Keratinocyte (primary cell): ENCODE results near the gene NFATC2. TPM values are rescaled to one million over a fixed set of nuclear protein-coding genes. Genes with fewer than 3 reads are reported as not detected.

Experiments
- DNase-seq: peaks from one replicate; pipeline ENCODE4 v3.0.0-alpha.2; 2011; ENCODE audit warnings: low read depth, missing footprints, low spot score
- FAIRE-seq: peaks from 2 replicates; lab custom pipeline; 2011; peaks lifted over from hg19 to GRCh38; lab: Jason Lieb, UNC
- H2AFZ ChIP-seq: 2 replicates; pipeline ENCODE4 v1.6.0; 2012; ENCODE audit warnings: low read length, control low read depth, inconsistent platforms; ENCODE audit not compliant: control insufficient read depth
- H3K27ac ChIP-seq: 2 replicates; pipeline ENCODE4 v1.5.1; 2011; ENCODE audit warnings: low read length; ENCODE audit not compliant: control insufficient read depth, insufficient read depth
- H3K27me3 ChIP-seq: 3 replicates; pipeline ENCODE4 v1.6.0; 2011; ENCODE audit warnings: low read length; ENCODE audit not compliant: control insufficient read depth, insufficient read depth; ENCODE audit errors: extremely low read depth
- H3K36me3 ChIP-seq, 2 experiments: 2 replicates in 1 of 2; 3 replicates in 1 of 2; pipeline ENCODE4 v1.5.1; 2011; ENCODE audit warnings: low read length in 2 of 2, mild to moderate bottlenecking in 1 of 2; ENCODE audit not compliant: control insufficient read depth in 2 of 2, insufficient read depth in 2 of 2; ENCODE audit errors: extremely low read depth in 1 of 2
- H3K4me1 ChIP-seq: 3 replicates; pipeline ENCODE4 v1.5.1; 2011; ENCODE audit warnings: low read length; ENCODE audit not compliant: control insufficient read depth, insufficient read depth; ENCODE audit errors: extremely low read depth
- H3K4me2 ChIP-seq: 3 replicates; pipeline ENCODE4 v1.6.0; 2011; ENCODE audit warnings: low read depth, low read length; ENCODE audit not compliant: control insufficient read depth, insufficient read depth; ENCODE audit errors: extremely low read depth
- H3K4me3 ChIP-seq, 3 experiments: fragments of 200-600 bp in 1 of 3; sonication (generic) in 1 of 3; 2 replicates in 2 of 3; 3 replicates in 1 of 3; pipeline ENCODE4 v1.5.1; 2011 to 2016; ENCODE audit warnings: low read length in 3 of 3, mild to moderate bottlenecking in 3 of 3, control low read depth in 2 of 3, inconsistent platforms in 1 of 3, low read depth in 1 of 3, mixed read lengths in 1 of 3, mixed run types in 1 of 3, moderate library complexity in 1 of 3; ENCODE audit not compliant: control insufficient read depth in 2 of 3, insufficient read depth in 2 of 3; ENCODE audit errors: extremely low read depth in 1 of 3
- H3K79me2 ChIP-seq: 2 replicates; pipeline ENCODE4 v1.6.0; 2012; ENCODE audit warnings: low read length; ENCODE audit not compliant: control insufficient read depth, insufficient read depth
- H3K9ac ChIP-seq: 3 replicates; pipeline ENCODE4 v1.6.0; 2011; ENCODE audit warnings: low read length; ENCODE audit not compliant: control insufficient read depth, insufficient read depth; ENCODE audit errors: extremely low read depth
- H3K9me1 ChIP-seq: 3 replicates; pipeline ENCODE4 v1.6.0; 2011; ENCODE audit warnings: low read length; ENCODE audit not compliant: control insufficient read depth, insufficient read depth; ENCODE audit errors: extremely low read depth
- H3K9me3 ChIP-seq: 2 replicates; pipeline ENCODE4 v1.5.1; 2012; ENCODE audit warnings: low read depth, low read length; ENCODE audit not compliant: control insufficient read depth
- H4K20me1 ChIP-seq: 3 replicates; pipeline ENCODE4 v1.6.0; 2011; ENCODE audit warnings: low read length; ENCODE audit not compliant: control insufficient read depth, insufficient read depth; ENCODE audit errors: extremely low read depth
- CTCF ChIP-seq, 3 experiments: IDR thresholded peaks in 1 of 3; conservative IDR thresholded peaks in 1 of 3; optimal IDR thresholded peaks in 1 of 3; 2 replicates in 2 of 3; 3 replicates in 1 of 3; pipeline versions ENCODE3 to v1.5.1; 2011; ENCODE audit warnings: low read length in 3 of 3, mild to moderate bottlenecking in 3 of 3, moderate library complexity in 2 of 3, control low read depth in 1 of 3, inconsistent platforms in 1 of 3; ENCODE audit not compliant: insufficient read depth in 2 of 3; ENCODE audit errors: extremely low read depth in 1 of 3
- EZH2 ChIP-seq: IDR thresholded peaks from one replicate; pipeline ENCODE4 v1.6.1; 2012; ENCODE audit warnings: inconsistent platforms, mild to moderate bottlenecking, low read length, moderate library complexity
- dilution Hi-C: fragments of 300-500 bp; cut with MboI; formaldehyde crosslinking; loops from one replicate; pipeline ENCODE4 v1.7.0; 2020; ENCODE audit warnings: low sequenced_read_pairs; ENCODE audit not compliant: extremely low pct_ligation_motif_present
- polyA plus RNA-seq, 5 experiments: library from polyadenylated mRNA; depleted of rRNA in 3 of 5; stranded (reverse) in 3 of 5; stranded (forward) in 1 of 5; unstranded in 1 of 5; fragments of >200 nt; gene quantifications; 1 replicate in 1 of 5; 2 replicates in 3 of 5; 3 replicates in 1 of 5; pipeline versions ENCODE4 v1.2.1 to v1.2.3, GENCODE V29; 2011 to 2012; ENCODE audit warnings: missing spikeins in 2 of 5, low read depth in 1 of 5, low replicate concordance in 1 of 5

NFATC2 gene
- polyA plus RNA-seq, 1 donor (not counting 4 experiments of a cell fraction or from before 2014, with no cell fraction given) = 0.05 TPM

GRCh38 chr20:51427651-51428291, 114.7 kb downstream of the NFATC2 start:
- H2AFZ ChIP-seq = no peak overlapping the region
- no peak overlapping the region for H3K9ac ChIP-seq
- no peak overlapping the region for H3K4me2 ChIP-seq
- no peak overlapping the region for H3K27ac ChIP-seq
- no peak overlapping the region for H3K4me3 ChIP-seq
- H3K9me1 ChIP-seq = no peaks in the 10 kb centered on the region
- no peaks in the 10 kb centered on the region for H4K20me1 ChIP-seq
- peaks cover 55% of the 10 kb centered on the region for H3K27me3 ChIP-seq
- no peaks in the 10 kb centered on the region for H3K79me2 ChIP-seq
- no peaks in the 10 kb centered on the region for H3K9me3 ChIP-seq
- TF ChIP-seq CTCF (optimal IDR thresholded peaks at IDR 0.05 in 1 of 3, IDR thresholded peaks at IDR 0.05 in 1 of 3, conservative IDR thresholded peaks at IDR 0.05 in 1 of 3; ENCODE audit: extremely low read depth in 1 of 3, insufficient read depth in 2 of 3, low read length in 3 of 3) = no peak
- TF ChIP-seq EZH2 = no peak
- dilution Hi-C loops = no loop called here
- DNase-seq (no peak), FAIRE-seq (no peak)
- no peaks in the 10 kb centered on the region for H3K36me3 ChIP-seq
- H3K4me1 ChIP-seq = no peaks in the 10 kb centered on the region

GRCh38 chr20:51426718-51427650, 115.5 kb downstream of the NFATC2 start:
- dilution Hi-C loops = no loop called here
- DNase-seq (no peak), FAIRE-seq (no peak)
- Histone ChIP-seq H3K9ac (no peak overlapping the region), H3K4me3 (no peak overlapping the region), H3K27me3 (peaks cover 54% of the 10 kb centered on the region), H3K36me3 (no peaks in the 10 kb centered on the region), H3K79me2 (no peaks in the 10 kb centered on the region), H3K4me1 (no peaks in the 10 kb centered on the region), H3K4me2 (no peak overlapping the region), H3K9me1 (no peaks in the 10 kb centered on the region), H3K9me3 (no peaks in the 10 kb centered on the region), H4K20me1 (no peaks in the 10 kb centered on the region), H2AFZ (no peak overlapping the region), H3K27ac (no peak overlapping the region)
- TF ChIP-seq CTCF (optimal IDR thresholded peaks at IDR 0.05 in 1 of 3, IDR thresholded peaks at IDR 0.05 in 1 of 3, conservative IDR thresholded peaks at IDR 0.05 in 1 of 3; ENCODE audit: extremely low read depth in 1 of 3, insufficient read depth in 2 of 3, low read length in 3 of 3) (no peak), EZH2 (no peak)
